Prostate gland (tissue), 2 donors: ENCODE measurements around the gene HSDL1. TPM values are rescaled to one million over a fixed set of nuclear protein-coding genes. Genes with fewer than 3 reads are reported as not detected.

Experiments used
- DNase-seq: peaks from one replicate; pipeline ENCODE4 v3.0.0-alpha.2; 2019; ENCODE audit warnings: low spot score
- H3K27ac ChIP-seq, 2 donors: fragments of 200-600 bp; sonication (generic); 2 replicates each; pipeline ENCODE4 v1.5.1; 2017 to 2019
- H3K27me3 ChIP-seq: fragments of 200-600 bp; sonication (generic); replicated peaks from 2 replicates; pipeline ENCODE4 v1.5.1; 2019; ENCODE audit not compliant: insufficient read depth
- H3K36me3 ChIP-seq, 2 donors: fragments of 200-600 bp; sonication (generic); 1 replicate in 1 of 2; 2 replicates in 1 of 2; pipeline versions ENCODE4 v1.5.1 to v1.8.1; 2017 to 2019
- H3K4me1 ChIP-seq: fragments of 200-600 bp; sonication (generic); replicated peaks from 2 replicates; pipeline ENCODE4 v1.5.1; 2019
- H3K4me3 ChIP-seq, 2 donors: fragments of 200-600 bp; sonication (generic); 2 replicates each; pipeline ENCODE4 v1.5.1; 2017 to 2019
- H3K9me3 ChIP-seq: fragments of 200-600 bp; sonication (generic); 2 replicates; pipeline ENCODE4 v1.5.1; 2017
- POLR2A ChIP-seq: fragments of 450-650 bp; IDR thresholded peaks from one replicate; pipeline ENCODE4 v1.6.1; 2016; ENCODE audit warnings: antibody characterized with exemption, mild to moderate bottlenecking
- POLR2AphosphoS5 ChIP-seq: sonication (generic); formaldehyde crosslinking; IDR thresholded peaks from one replicate; pipeline ENCODE4 v1.6.1; 2017; ENCODE audit warnings: antibody characterized with exemption
- WGBS: methylation state at CpG from one replicate; pipeline ENCODE4 v1.1.5; 2018; 5-methylcytosine and 5-hydroxymethylcytosine counted together
- intact Hi-C: fragments of 100-400 bp; cut with DNase I; formaldehyde crosslinking; loops from one replicate; pipeline ENCODE4 v1.14.2; 2022
- total RNA-seq, 2 donors: library from RNA; depleted of rRNA; stranded (reverse); fragments of >200 nt; gene quantifications; one replicate each; pipeline ENCODE4 v1.1.0, GENCODE V29; 2016
- TF ChIP-seq, protein P1 (sequence below), 4 experiments: fragments of 200-600 bp in 2 of 4; fragments of 450-650 bp in 2 of 4; sonication (generic) in 2 of 4; IDR thresholded peaks; 1 replicate in 3 of 4; 2 replicates in 1 of 4; pipeline ENCODE4 v1.5.1; 2016 to 2019; ENCODE audit warnings: antibody characterized with exemption in 4 of 4, mild to moderate bottlenecking in 2 of 4, moderate library complexity in 2 of 4

HSDL1 gene
- total RNA-seq, 2 donors from 2014 or later, result 12.0 to 17.3 TPM

GRCh38 chr16:84159007-84159406, 14.0 kb upstream of the HSDL1 start:
- H3K27ac ChIP-seq, result no peak overlapping the region
- TF ChIP-seq POLR2AphosphoS5, result no peak
- H3K36me3 ChIP-seq, result no peaks in the 10 kb centered on the region
- intact Hi-C loops, result no loop called here
- H3K4me1 ChIP-seq, result no peaks in the 10 kb centered on the region
- H3K9me3 ChIP-seq, result no peaks in the 10 kb centered on the region
- peaks cover 3% of the 10 kb centered on the region for H3K27me3 ChIP-seq
- 37% methylated on average over 9 of the region's 9 CpGs for WGBS
- H3K4me3 ChIP-seq, result no peak overlapping the region
- no peak for DNase-seq

GRCh38 chr16:84156342-84156784, 11.4 kb upstream of the HSDL1 start:
- H3K27me3 ChIP-seq, result peaks cover 3% of the 10 kb centered on the region
- H3K4me3 ChIP-seq, result no peak overlapping the region
- no peak overlapping the region for H3K27ac ChIP-seq
- TF ChIP-seq POLR2A, result no peak
- no peak for TF ChIP-seq POLR2AphosphoS5
- TF ChIP-seq, protein P1, sequence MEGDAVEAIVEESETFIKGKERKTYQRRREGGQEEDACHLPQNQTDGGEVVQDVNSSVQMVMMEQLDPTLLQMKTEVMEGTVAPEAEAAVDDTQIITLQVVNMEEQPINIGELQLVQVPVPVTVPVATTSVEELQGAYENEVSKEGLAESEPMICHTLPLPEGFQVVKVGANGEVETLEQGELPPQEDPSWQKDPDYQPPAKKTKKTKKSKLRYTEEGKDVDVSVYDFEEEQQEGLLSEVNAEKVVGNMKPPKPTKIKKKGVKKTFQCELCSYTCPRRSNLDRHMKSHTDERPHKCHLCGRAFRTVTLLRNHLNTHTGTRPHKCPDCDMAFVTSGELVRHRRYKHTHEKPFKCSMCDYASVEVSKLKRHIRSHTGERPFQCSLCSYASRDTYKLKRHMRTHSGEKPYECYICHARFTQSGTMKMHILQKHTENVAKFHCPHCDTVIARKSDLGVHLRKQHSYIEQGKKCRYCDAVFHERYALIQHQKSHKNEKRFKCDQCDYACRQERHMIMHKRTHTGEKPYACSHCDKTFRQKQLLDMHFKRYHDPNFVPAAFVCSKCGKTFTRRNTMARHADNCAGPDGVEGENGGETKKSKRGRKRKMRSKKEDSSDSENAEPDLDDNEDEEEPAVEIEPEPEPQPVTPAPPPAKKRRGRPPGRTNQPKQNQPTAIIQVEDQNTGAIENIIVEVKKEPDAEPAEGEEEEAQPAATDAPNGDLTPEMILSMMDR (IDR thresholded peaks at IDR 0.05), result no peak
- no peaks in the 10 kb centered on the region for H3K9me3 ChIP-seq
- DNase-seq, result no peak
- no peaks in the 10 kb centered on the region for H3K36me3 ChIP-seq
- intact Hi-C loops, result no loop called here
- 57% methylated on average over 5 of the region's 5 CpGs for WGBS
- no peaks in the 10 kb centered on the region for H3K4me1 ChIP-seq

DNA sequence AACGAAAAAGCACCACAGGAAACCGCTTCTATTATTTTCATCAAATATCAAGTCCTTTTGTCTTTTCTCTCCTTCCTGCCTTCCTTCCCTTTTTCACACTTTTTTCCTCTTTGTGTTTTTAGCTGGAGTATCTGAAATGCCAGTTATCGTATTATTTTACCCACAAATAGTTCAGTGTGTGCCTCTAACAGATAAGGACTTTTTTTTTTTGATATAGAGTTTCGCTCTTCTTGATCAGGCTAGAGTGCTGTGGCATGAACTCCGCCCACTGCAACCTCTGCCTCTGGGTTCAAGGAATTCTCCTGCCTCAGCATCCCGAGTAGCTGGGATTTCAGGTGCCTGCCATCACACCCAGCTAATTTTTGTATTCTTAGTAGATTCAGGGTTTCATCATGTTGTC, 10.8 kb upstream of the HSDL1 start:
- Histone ChIP-seq H3K27me3 (no peaks in the 10 kb centered on the region), H3K27ac (no peak overlapping the region), H3K9me3 (no peaks in the 10 kb centered on the region), H3K4me1 (no peaks in the 10 kb centered on the region), H3K36me3 (no peaks in the 10 kb centered on the region), H3K4me3 (no peak overlapping the region)
- TF ChIP-seq POLR2A (no peak), POLR2AphosphoS5 (no peak)
- TF ChIP-seq, protein P1 (IDR thresholded peaks at IDR 0.05), result no peak
- 93% methylated on average over 6 of the region's 6 CpGs for WGBS
- DNase-seq, result no peak
- intact Hi-C loops, result no loop called here

DNA sequence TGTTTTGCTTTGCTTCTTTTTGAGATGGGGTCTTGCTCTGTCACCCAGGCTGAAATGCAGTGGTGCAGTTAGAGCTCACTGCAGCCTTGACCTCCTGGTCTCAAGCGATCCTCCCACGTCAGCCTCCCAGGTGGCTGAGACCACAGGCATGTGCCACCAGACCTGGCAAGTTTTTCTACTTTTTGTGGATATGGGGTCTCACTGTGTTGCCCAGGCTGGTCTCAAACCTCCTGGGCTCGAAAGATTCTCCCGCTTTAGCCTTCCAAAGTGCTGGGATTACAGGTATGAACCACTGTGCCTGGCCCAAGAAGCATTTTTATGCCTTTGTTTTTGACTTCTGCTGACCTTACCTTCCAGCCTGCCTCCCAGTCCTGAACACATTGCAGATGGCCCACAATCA, 10.2 kb upstream of the HSDL1 start:
- H3K4me1 ChIP-seq, result no peaks in the 10 kb centered on the region
- H3K4me3 ChIP-seq, result no peak overlapping the region
- intact Hi-C loops, result no loop called here
- WGBS, result 93% methylated on average over 4 of the region's 4 CpGs
- H3K27me3 ChIP-seq, result no peaks in the 10 kb centered on the region
- no peak for TF ChIP-seq POLR2AphosphoS5
- TF ChIP-seq POLR2A, result no peak
- TF ChIP-seq, protein P1 (IDR thresholded peaks at IDR 0.05), result no peak
- DNase-seq, result no peak
- no peaks in the 10 kb centered on the region for H3K9me3 ChIP-seq
- no peaks in the 10 kb centered on the region for H3K36me3 ChIP-seq
- no peak overlapping the region for H3K27ac ChIP-seq

- intact Hi-C loops, result no loop called here
- no peaks in the 10 kb centered on the region for H3K36me3 ChIP-seq
- H3K27me3 ChIP-seq, result no peaks in the 10 kb centered on the region
- WGBS, result 34% methylated on average over 8 of the region's 8 CpGs
- TF ChIP-seq POLR2A (no peak), POLR2AphosphoS5 (no peak)
- TF ChIP-seq, protein P1 (IDR thresholded peaks at IDR 0.05), result no peak
- no peaks in the 10 kb centered on the region for H3K9me3 ChIP-seq
- no peaks in the 10 kb centered on the region for H3K4me1 ChIP-seq
- no peak for DNase-seq
- no peak overlapping the region for H3K4me3 ChIP-seq
- H3K27ac ChIP-seq, result no peak overlapping the region
Measured at GRCh38 chr16:84153660-84154214, 8.8 kb upstream of the HSDL1 start.
